ENCODE measurements around the gene GRIK4. TPM values are rescaled to one million over a fixed set of nuclear protein-coding genes. Genes with fewer than 3 reads are reported as not detected.

The GRIK4 gene
- total RNA-seq, 3 donors from 2014 or later (not counting 1 experiment from before 2014, with no cell fraction given), result 2.2 to 32.3 (median 21.9) TPM

DNA sequence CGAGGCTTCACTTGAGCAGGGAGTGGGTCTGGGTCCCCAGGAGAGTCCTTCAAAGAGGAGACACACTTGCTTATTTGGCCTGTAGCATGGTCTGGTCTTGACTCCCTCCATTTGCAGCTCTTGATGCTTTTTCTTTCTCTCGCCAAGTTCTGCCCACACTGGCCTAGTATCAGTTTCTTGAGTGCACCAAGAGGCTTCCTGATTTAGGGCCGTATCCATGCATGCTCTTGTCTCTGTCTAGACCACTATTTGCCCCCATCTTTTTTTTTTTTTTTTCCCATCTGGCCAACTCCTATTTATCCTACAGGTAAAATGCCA is 170.7 kb downstream of the GRIK4 start:
- ATAC-seq, result no peak
- Histone ChIP-seq H3K4me3 (ENCODE audit: low read length) (no peak overlapping the region), H3K27me3 (ENCODE audit: control insufficient read depth, insufficient read depth, low read length) (no peaks in the 10 kb centered on the region), H3K4me1 (ENCODE audit: control insufficient read depth, insufficient read depth, low read length) (no peaks in the 10 kb centered on the region), H3K36me3 (ENCODE audit: control insufficient read depth, insufficient read depth, low read length) (no peaks in the 10 kb centered on the region), H3K27ac (ENCODE audit: low read length) (no peak overlapping the region), H3K9me3 (ENCODE audit: control insufficient read depth, insufficient read depth, low read length) (no peaks in the 10 kb centered on the region)
- H3K9me3 Mint-ChIP-seq, result no peaks in the 10 kb centered on the region
- no peak overlapping the region for H3K27ac Mint-ChIP-seq
- WGBS (ENCODE audit: insufficient coverage), result 83% methylated on average over 3 of the region's 3 CpGs
- no peaks in the 10 kb centered on the region for H3K36me3 Mint-ChIP-seq
- TF ChIP-seq CTCF (IDR thresholded peaks at IDR 0.05), result no peak
- intact Hi-C loops (cut with micrococcal nuclease), result loop anchor here (10.0 kb wide), 2 partner anchors 113 to 273 kb away; no protein-coding TSS in a partner anchor
- DNase-seq, result no peak
- H3K27me3 Mint-ChIP-seq (ENCODE audit: low read depth in 2 of 2), result no peaks in the 10 kb centered on the region
- peaks cover 2 to 29% of the 10 kb centered on the region in 2 donors for H3K4me1 Mint-ChIP-seq
- no peak overlapping the region for H3K4me3 Mint-ChIP-seq

GRCh38 chr11:120682866-120683265 is 171.3 kb downstream of the GRIK4 start:
- Mint-ChIP-seq H3K4me3 (no peak overlapping the region), H3K36me3 (no peaks in the 10 kb centered on the region), H3K27ac (no peak overlapping the region), H3K27me3 (ENCODE audit: low read depth in 2 of 2) (no peaks in the 10 kb centered on the region), H3K9me3 (no peaks in the 10 kb centered on the region), H3K4me1 (peaks cover 8 to 30% of the 10 kb centered on the region in 2 donors)
- Histone ChIP-seq H3K9me3 (ENCODE audit: control insufficient read depth, insufficient read depth, low read length) (no peaks in the 10 kb centered on the region), H3K27me3 (ENCODE audit: control insufficient read depth, insufficient read depth, low read length) (no peaks in the 10 kb centered on the region), H3K36me3 (ENCODE audit: control insufficient read depth, insufficient read depth, low read length) (no peaks in the 10 kb centered on the region), H3K4me1 (ENCODE audit: control insufficient read depth, insufficient read depth, low read length) (peaks cover 4% of the 10 kb centered on the region), H3K27ac (ENCODE audit: low read length) (no peak overlapping the region), H3K4me3 (ENCODE audit: low read length) (no peak overlapping the region)
- DNase-seq (no peak), ATAC-seq (no peak)
- TF ChIP-seq CTCF (IDR thresholded peaks at IDR 0.05), result no peak
- intact Hi-C loops (cut with micrococcal nuclease), result loop anchor here (10.0 kb wide), 2 partner anchors 112 to 272 kb away; no protein-coding TSS in a partner anchor
- WGBS (ENCODE audit: insufficient coverage), result 94% methylated on average over 5 of the region's 5 CpGs

- DNase-seq (no peak), ATAC-seq (no peak)
- no peaks in the 10 kb centered on the region for H3K9me3 ChIP-seq (ENCODE audit: control insufficient read depth, insufficient read depth, low read length)
- Mint-ChIP-seq H3K4me3 (no peak overlapping the region), H3K27me3 (ENCODE audit: low read depth in 2 of 2) (peaks cover 2 to 11% of the 10 kb centered on the region in 2 donors), H3K27ac (peak overlapping the region in 1 of 2 donors; percentile 8), H3K9me3 (no peaks in the 10 kb centered on the region), H3K36me3 (no peaks in the 10 kb centered on the region), H3K4me1 (peaks cover 28 to 53% of the 10 kb centered on the region in 2 donors)
- H3K4me1 ChIP-seq (ENCODE audit: control insufficient read depth, insufficient read depth, low read length), result peaks cover 16% of the 10 kb centered on the region
- H3K27ac ChIP-seq (ENCODE audit: low read length), result no peak overlapping the region
- TF ChIP-seq CTCF (IDR thresholded peaks at IDR 0.05), result no peak
- WGBS (ENCODE audit: insufficient coverage), result 86% methylated on average over 4 of the region's 7 CpGs
- no peak overlapping the region for H3K4me3 ChIP-seq (ENCODE audit: low read length)
- H3K36me3 ChIP-seq (ENCODE audit: control insufficient read depth, insufficient read depth, low read length), result no peaks in the 10 kb centered on the region
- no peaks in the 10 kb centered on the region for H3K27me3 ChIP-seq (ENCODE audit: control insufficient read depth, insufficient read depth, low read length)
- intact Hi-C loops (cut with micrococcal nuclease), result loop anchor here (10.0 kb wide), 2 partner anchors 108 to 268 kb away; no protein-coding TSS in a partner anchor
Measured at GRCh38 chr11:120686516-120686915, 175.0 kb downstream of the GRIK4 start.

DNA sequence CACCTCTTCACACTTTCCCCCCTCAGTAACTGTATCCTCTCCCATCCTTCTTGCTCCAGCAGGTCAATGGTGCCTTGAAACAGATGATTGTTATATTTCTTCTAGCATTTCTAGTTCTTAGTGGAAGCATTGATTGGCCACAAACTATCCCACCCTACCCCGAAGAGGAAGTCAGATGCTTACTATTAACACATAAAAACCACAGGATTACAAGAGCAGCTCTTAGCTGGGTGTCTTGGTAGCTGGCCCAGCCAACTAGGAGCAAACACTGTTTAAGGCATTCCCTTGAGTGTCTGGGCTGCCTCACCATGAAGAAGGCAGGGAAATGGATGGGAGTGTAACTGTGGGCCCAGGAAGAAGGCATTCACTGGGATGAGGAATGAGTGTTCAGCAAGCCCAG is 176.6 kb downstream of the GRIK4 start:
- Mint-ChIP-seq H3K36me3 (no peaks in the 10 kb centered on the region), H3K9me3 (no peaks in the 10 kb centered on the region), H3K27ac (peak overlapping the region in 1 of 2 donors; percentile 71), H3K4me3 (peak overlapping the region; percentile 73), H3K27me3 (ENCODE audit: low read depth in 2 of 2) (peaks cover 2 to 22% of the 10 kb centered on the region in 2 donors), H3K4me1 (peaks cover 28 to 62% of the 10 kb centered on the region in 2 donors)
- peaks cover 16% of the 10 kb centered on the region for H3K4me1 ChIP-seq (ENCODE audit: control insufficient read depth, insufficient read depth, low read length)
- intact Hi-C loops (cut with micrococcal nuclease), result loop anchor here (10.0 kb wide), 2 partner anchors 107 to 267 kb away; no protein-coding TSS in a partner anchor
- H3K4me3 ChIP-seq (ENCODE audit: low read length), result no peak overlapping the region
- no peak overlapping the region for H3K27ac ChIP-seq (ENCODE audit: low read length)
- no peaks in the 10 kb centered on the region for H3K36me3 ChIP-seq (ENCODE audit: control insufficient read depth, insufficient read depth, low read length)
- DNase-seq, result no peak
- 14% methylated on average over 1 of the region's 1 CpG for WGBS (ENCODE audit: insufficient coverage)
- TF ChIP-seq CTCF (IDR thresholded peaks at IDR 0.05), result no peak
- H3K9me3 ChIP-seq (ENCODE audit: control insufficient read depth, insufficient read depth, low read length), result no peaks in the 10 kb centered on the region
- ATAC-seq, result peak; percentile 75 to 94 (median 85)
- H3K27me3 ChIP-seq (ENCODE audit: control insufficient read depth, insufficient read depth, low read length), result no peaks in the 10 kb centered on the region

Data from natural killer cell (primary cell).